Liver (tissue), 9 donors: ENCODE measurements around the gene CNP. TPM values are rescaled to one million over a fixed set of nuclear protein-coding genes. Genes with fewer than 3 reads are reported as not detected.

Source experiments
- DNase-seq: peaks from one replicate; pipeline ENCODE4 v3.0.0-alpha.2; 2017; ENCODE audit warnings: low spot score
- H3K27ac ChIP-seq, 2 donors: one replicate each; pipeline ENCODE4 v1.7.0; 2013; ENCODE audit warnings: inconsistent platforms in 2 of 2, low read length in 2 of 2, control low read depth in 1 of 2, low read depth in 1 of 2, mild to moderate bottlenecking in 1 of 2
- H3K27me3 ChIP-seq, 4 donors: one replicate each; pipeline versions ENCODE4 v1.6.1 to v1.7.0; 2013; ENCODE audit warnings: low read length in 3 of 4, inconsistent platforms in 1 of 4, mild to moderate bottlenecking in 1 of 4, moderate library complexity in 1 of 4; ENCODE audit not compliant: control insufficient read depth in 4 of 4, insufficient read depth in 4 of 4
- H3K36me3 ChIP-seq, 4 donors: one replicate each; pipeline versions ENCODE4 v1.6.1 to v1.7.0; 2013; ENCODE audit warnings: low read length in 3 of 4, mild to moderate bottlenecking in 3 of 4, low read depth in 1 of 4, moderate library complexity in 1 of 4; ENCODE audit not compliant: control insufficient read depth in 4 of 4, insufficient read depth in 3 of 4
- H3K4me1 ChIP-seq, 4 donors: one replicate each; pipeline versions ENCODE4 v1.6.1 to v1.7.0; 2013; ENCODE audit warnings: low read length in 3 of 4, mild to moderate bottlenecking in 3 of 4, moderate library complexity in 1 of 4; ENCODE audit not compliant: control insufficient read depth in 4 of 4, insufficient read depth in 4 of 4
- H3K4me3 ChIP-seq, 3 donors: one replicate each; pipeline versions ENCODE4 v1.6.1 to v1.7.0; 2013; ENCODE audit warnings: low read length in 3 of 3, control low read depth in 1 of 3, low read depth in 1 of 3, mild to moderate bottlenecking in 1 of 3
- H3K9ac ChIP-seq, 2 donors: one replicate each; pipeline ENCODE4 v1.7.0; 2013; ENCODE audit warnings: low read length in 2 of 2, mild to moderate bottlenecking in 2 of 2, moderate library complexity in 2 of 2, control low read depth in 1 of 2, low read depth in 1 of 2
- H3K9me3 ChIP-seq, 4 donors: one replicate each; pipeline versions ENCODE4 v1.6.1 to v1.7.0; 2013; ENCODE audit warnings: low read length in 3 of 4; ENCODE audit not compliant: control insufficient read depth in 4 of 4
- EGR1 ChIP-seq, 2 donors: IDR thresholded peaks; 2 replicates each; pipeline ENCODE4 v1.6.1; 2016 to 2018; ENCODE audit warnings: antibody characterized with exemption in 2 of 2, low read depth in 2 of 2
- FOXA1 ChIP-seq: IDR thresholded peaks from 2 replicates; pipeline ENCODE4 v1.6.1; 2016; ENCODE audit warnings: antibody characterized with exemption
- FOXA2 ChIP-seq: IDR thresholded peaks from 2 replicates; pipeline ENCODE4 v1.6.1; 2016; ENCODE audit warnings: antibody characterized with exemption
- GABPA ChIP-seq, 2 donors: IDR thresholded peaks in 1 of 2; conservative IDR thresholded peaks in 1 of 2; 2 replicates each; pipeline ENCODE4 v1.6.1; 2016; ENCODE audit warnings: antibody characterized with exemption in 2 of 2, mild to moderate bottlenecking in 1 of 2, moderate library complexity in 1 of 2
- HNF4A ChIP-seq, 2 donors: conservative IDR thresholded peaks; 2 replicates each; pipeline ENCODE4 v1.6.1; 2016; ENCODE audit warnings: antibody characterized with exemption in 2 of 2, mild to moderate bottlenecking in 2 of 2
- JUND ChIP-seq, 2 donors: IDR thresholded peaks; 2 replicates each; pipeline ENCODE4 v1.6.1; 2016; ENCODE audit warnings: antibody characterized with exemption in 2 of 2
- MAX ChIP-seq: IDR thresholded peaks from 2 replicates; pipeline ENCODE4 v1.6.1; 2016; ENCODE audit warnings: antibody characterized with exemption
- NR2F2 ChIP-seq: IDR thresholded peaks from 2 replicates; pipeline ENCODE4 v1.6.1; 2016; ENCODE audit warnings: antibody characterized with exemption
- RAD21 ChIP-seq, 2 donors: IDR thresholded peaks; 2 replicates each; pipeline ENCODE4 v1.6.1; 2016; ENCODE audit warnings: antibody characterized with exemption in 2 of 2, mild to moderate bottlenecking in 2 of 2
- RXRA ChIP-seq, 2 donors: IDR thresholded peaks; 2 replicates each; pipeline ENCODE4 v1.6.1; 2017 to 2018; ENCODE audit warnings: antibody characterized with exemption in 2 of 2, mild to moderate bottlenecking in 1 of 2
- TAF1 ChIP-seq: conservative IDR thresholded peaks from 2 replicates; pipeline ENCODE4 v1.6.1; 2016; ENCODE audit warnings: antibody characterized with exemption, mild to moderate bottlenecking
- YY1 ChIP-seq: IDR thresholded peaks from 2 replicates; pipeline ENCODE4 v1.6.1; 2016; ENCODE audit warnings: antibody characterized with exemption, mild to moderate bottlenecking
- WGBS: extraction: QIAGEN DNeasy Blood & Tissue Kit; methylation state at CpG from one replicate; pipeline ENCODE4 v1.1.7; 2013; 5-methylcytosine and 5-hydroxymethylcytosine counted together
- polyA plus RNA-seq, 2 donors: library from polyadenylated mRNA; stranded (reverse) in 1 of 2; unstranded in 1 of 2; fragments of 200-250 nt in 1 of 2; fragments of >200 nt in 1 of 2; fragmentation: Nextera tagmentation in 1 of 2; extraction: Ambion mirVana in 1 of 2; gene quantifications; one replicate each; pipeline versions ENCODE4 v1.2.1 to v1.2.3, GENCODE V29; 2013 to 2015
- total RNA-seq, 2 donors: library from RNA; depleted of rRNA; stranded (reverse); fragments of >200 nt; gene quantifications; one replicate each; pipeline ENCODE4 v1.2.3, GENCODE V29; 2014
- TF ChIP-seq, protein P1 (sequence below): IDR thresholded peaks from 2 replicates; pipeline ENCODE4 v1.6.1; 2016; ENCODE audit warnings: antibody characterized with exemption
- TF ChIP-seq, protein P2 (sequence below): IDR thresholded peaks from 2 replicates; pipeline ENCODE4 v1.6.1; 2016; ENCODE audit warnings: antibody characterized with exemption
- TF ChIP-seq, protein P3 (sequence below): fragments of 150-350 bp; IDR thresholded peaks from 2 replicates; pipeline ENCODE4 v1.5.1; 2017; ENCODE audit warnings: improper control_type of control experiment, low read depth, low read length; ENCODE audit not compliant: missing input control
- TF ChIP-seq, protein P4 (sequence below): IDR thresholded peaks from 2 replicates; pipeline ENCODE4 v1.6.1; 2016; ENCODE audit warnings: antibody characterized with exemption, mild to moderate bottlenecking
- donor health status: healthy.
- donor health status: healthy.
- donor health status: healthy.
- donor health status: healthy.
- donor health status: healthy.

Gene CNP
- total and polyA plus RNA-seq, 4 donors: 25.3 to 38.3 (median 30.2) TPM

GRCh38 chr17:41987642-41988041 lies 21.0 kb downstream of the CNP start:
- Histone ChIP-seq H3K27me3 (no peaks in the 10 kb centered on the region), H3K9ac (no peak overlapping the region), H3K4me1 (peaks cover 4 to 28% (median 23%) of the 10 kb centered on the region in 4 donors), H3K27ac (no peak overlapping the region), H3K4me3 (no peak overlapping the region), H3K36me3 (peaks cover 16 to 60% (median 44%) of the 10 kb centered on the region in 4 donors), H3K9me3 (no peaks in the 10 kb centered on the region)
- DNase-seq: no peak
- TF ChIP-seq, protein P1, sequence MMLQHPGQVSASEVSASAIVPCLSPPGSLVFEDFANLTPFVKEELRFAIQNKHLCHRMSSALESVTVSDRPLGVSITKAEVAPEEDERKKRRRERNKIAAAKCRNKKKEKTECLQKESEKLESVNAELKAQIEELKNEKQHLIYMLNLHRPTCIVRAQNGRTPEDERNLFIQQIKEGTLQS: no peak
- TF ChIP-seq YY1 (no peak), TAF1 (no peak), EGR1 (IDR thresholded peaks at IDR 0.05; ENCODE audit: low read depth in 2 of 2) (no peak), NR2F2 (no peak), RXRA (IDR thresholded peaks at IDR 0.05) (no peak), FOXA1 (no peak), HNF4A (conservative IDR thresholded peaks at IDR 0.05) (no peak), FOXA2 (no peak), JUND (IDR thresholded peaks at IDR 0.05) (no peak), RAD21 (IDR thresholded peaks at IDR 0.05) (no peak)
- TF ChIP-seq, protein P2, sequence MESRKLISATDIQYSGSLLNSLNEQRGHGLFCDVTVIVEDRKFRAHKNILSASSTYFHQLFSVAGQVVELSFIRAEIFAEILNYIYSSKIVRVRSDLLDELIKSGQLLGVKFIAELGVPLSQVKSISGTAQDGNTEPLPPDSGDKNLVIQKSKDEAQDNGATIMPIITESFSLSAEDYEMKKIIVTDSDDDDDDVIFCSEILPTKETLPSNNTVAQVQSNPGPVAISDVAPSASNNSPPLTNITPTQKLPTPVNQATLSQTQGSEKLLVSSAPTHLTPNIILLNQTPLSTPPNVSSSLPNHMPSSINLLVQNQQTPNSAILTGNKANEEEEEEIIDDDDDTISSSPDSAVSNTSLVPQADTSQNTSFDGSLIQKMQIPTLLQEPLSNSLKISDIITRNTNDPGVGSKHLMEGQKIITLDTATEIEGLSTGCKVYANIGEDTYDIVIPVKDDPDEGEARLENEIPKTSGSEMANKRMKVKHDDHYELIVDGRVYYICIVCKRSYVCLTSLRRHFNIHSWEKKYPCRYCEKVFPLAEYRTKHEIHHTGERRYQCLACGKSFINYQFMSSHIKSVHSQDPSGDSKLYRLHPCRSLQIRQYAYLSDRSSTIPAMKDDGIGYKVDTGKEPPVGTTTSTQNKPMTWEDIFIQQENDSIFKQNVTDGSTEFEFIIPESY: no peak
- TF ChIP-seq, protein P3, sequence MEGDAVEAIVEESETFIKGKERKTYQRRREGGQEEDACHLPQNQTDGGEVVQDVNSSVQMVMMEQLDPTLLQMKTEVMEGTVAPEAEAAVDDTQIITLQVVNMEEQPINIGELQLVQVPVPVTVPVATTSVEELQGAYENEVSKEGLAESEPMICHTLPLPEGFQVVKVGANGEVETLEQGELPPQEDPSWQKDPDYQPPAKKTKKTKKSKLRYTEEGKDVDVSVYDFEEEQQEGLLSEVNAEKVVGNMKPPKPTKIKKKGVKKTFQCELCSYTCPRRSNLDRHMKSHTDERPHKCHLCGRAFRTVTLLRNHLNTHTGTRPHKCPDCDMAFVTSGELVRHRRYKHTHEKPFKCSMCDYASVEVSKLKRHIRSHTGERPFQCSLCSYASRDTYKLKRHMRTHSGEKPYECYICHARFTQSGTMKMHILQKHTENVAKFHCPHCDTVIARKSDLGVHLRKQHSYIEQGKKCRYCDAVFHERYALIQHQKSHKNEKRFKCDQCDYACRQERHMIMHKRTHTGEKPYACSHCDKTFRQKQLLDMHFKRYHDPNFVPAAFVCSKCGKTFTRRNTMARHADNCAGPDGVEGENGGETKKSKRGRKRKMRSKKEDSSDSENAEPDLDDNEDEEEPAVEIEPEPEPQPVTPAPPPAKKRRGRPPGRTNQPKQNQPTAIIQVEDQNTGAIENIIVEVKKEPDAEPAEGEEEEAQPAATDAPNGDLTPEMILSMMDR: no peak
- 91% methylated on average over 3 of the region's 3 CpGs for WGBS

DNA sequence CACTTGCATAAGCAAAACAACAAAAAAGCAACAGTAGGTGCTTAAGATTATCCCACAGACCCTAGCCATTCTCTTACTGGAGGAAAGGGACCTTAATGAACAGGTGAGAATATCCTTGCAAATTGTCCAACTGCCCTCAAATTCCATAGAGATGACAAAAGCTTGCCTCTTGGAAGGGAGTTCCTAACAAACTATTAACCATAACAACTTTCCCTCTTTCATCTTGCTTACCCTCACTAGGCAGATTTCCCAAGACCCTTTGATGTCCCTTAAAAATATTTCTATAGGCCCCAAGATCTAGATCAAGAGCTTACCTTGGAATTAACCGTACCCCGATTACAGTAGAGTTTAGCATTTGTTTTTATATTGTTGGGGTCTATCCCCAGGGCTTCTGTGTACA lies 21.8 kb downstream of the CNP start:
- no peak for DNase-seq
- 98% methylated on average over 2 of the region's 2 CpGs for WGBS

GRCh38 chr17:41989702-41990419 lies 23.3 kb downstream of the CNP start:
- peak overlapping the region; percentile 70 to 86 for H3K27ac ChIP-seq
- DNase-seq: no peak
- TF ChIP-seq RAD21 (IDR thresholded peaks at IDR 0.05): peak; percentile 49 to 59
- peak; percentile 42 to 86 for TF ChIP-seq JUND (IDR thresholded peaks at IDR 0.05)
- peak; percentile 87 to 95 for TF ChIP-seq RXRA (IDR thresholded peaks at IDR 0.05)
- TF ChIP-seq TAF1: no peak
- TF ChIP-seq FOXA2: peak; percentile 80
- TF ChIP-seq YY1: peak; percentile 94
- TF ChIP-seq GABPA (IDR thresholded peaks at IDR 0.05 in 1 of 2, conservative IDR thresholded peaks at IDR 0.05 in 1 of 2): peak in 1 of 2 donors; percentile 65
- TF ChIP-seq, protein P1: peak; percentile 35
- TF ChIP-seq MAX: peak; percentile 79
- TF ChIP-seq EGR1 (IDR thresholded peaks at IDR 0.05; ENCODE audit: low read depth in 2 of 2): peak in 1 of 2 donors; percentile 33
- TF ChIP-seq HNF4A (conservative IDR thresholded peaks at IDR 0.05): peak; percentile 98 to 99
- TF ChIP-seq, protein P4, sequence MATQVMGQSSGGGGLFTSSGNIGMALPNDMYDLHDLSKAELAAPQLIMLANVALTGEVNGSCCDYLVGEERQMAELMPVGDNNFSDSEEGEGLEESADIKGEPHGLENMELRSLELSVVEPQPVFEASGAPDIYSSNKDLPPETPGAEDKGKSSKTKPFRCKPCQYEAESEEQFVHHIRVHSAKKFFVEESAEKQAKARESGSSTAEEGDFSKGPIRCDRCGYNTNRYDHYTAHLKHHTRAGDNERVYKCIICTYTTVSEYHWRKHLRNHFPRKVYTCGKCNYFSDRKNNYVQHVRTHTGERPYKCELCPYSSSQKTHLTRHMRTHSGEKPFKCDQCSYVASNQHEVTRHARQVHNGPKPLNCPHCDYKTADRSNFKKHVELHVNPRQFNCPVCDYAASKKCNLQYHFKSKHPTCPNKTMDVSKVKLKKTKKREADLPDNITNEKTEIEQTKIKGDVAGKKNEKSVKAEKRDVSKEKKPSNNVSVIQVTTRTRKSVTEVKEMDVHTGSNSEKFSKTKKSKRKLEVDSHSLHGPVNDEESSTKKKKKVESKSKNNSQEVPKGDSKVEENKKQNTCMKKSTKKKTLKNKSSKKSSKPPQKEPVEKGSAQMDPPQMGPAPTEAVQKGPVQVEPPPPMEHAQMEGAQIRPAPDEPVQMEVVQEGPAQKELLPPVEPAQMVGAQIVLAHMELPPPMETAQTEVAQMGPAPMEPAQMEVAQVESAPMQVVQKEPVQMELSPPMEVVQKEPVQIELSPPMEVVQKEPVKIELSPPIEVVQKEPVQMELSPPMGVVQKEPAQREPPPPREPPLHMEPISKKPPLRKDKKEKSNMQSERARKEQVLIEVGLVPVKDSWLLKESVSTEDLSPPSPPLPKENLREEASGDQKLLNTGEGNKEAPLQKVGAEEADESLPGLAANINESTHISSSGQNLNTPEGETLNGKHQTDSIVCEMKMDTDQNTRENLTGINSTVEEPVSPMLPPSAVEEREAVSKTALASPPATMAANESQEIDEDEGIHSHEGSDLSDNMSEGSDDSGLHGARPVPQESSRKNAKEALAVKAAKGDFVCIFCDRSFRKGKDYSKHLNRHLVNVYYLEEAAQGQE: peak; percentile 86
- peak; percentile 66 for TF ChIP-seq FOXA1
- peak; percentile 62 for TF ChIP-seq NR2F2

More for the DNA sequence above, 21.8 kb downstream of the CNP start:
- TF ChIP-seq, protein P1: peak; percentile 12
- no peak for TF ChIP-seq EGR1 (IDR thresholded peaks at IDR 0.05; ENCODE audit: low read depth in 2 of 2)
- H3K4me3 ChIP-seq: no peak overlapping the region
- H3K27ac ChIP-seq: no peak overlapping the region
- no peak overlapping the region for H3K9ac ChIP-seq
- peaks cover 4 to 28% (median 23%) of the 10 kb centered on the region in 4 donors for H3K4me1 ChIP-seq
- H3K27me3 ChIP-seq: no peaks in the 10 kb centered on the region
- H3K36me3 ChIP-seq: peaks cover 13 to 56% (median 45%) of the 10 kb centered on the region in 4 donors
- H3K9me3 ChIP-seq: no peaks in the 10 kb centered on the region

More at GRCh38 chr17:41989702-41990419, 23.3 kb downstream of the CNP start:
- Histone ChIP-seq H3K9ac (no peak overlapping the region), H3K27me3 (no peaks in the 10 kb centered on the region), H3K4me1 (peaks cover 4 to 28% (median 23%) of the 10 kb centered on the region in 4 donors), H3K4me3 (no peak overlapping the region), H3K9me3 (no peaks in the 10 kb centered on the region), H3K36me3 (peaks cover 13 to 54% (median 49%) of the 10 kb centered on the region in 4 donors)
- WGBS: 52% methylated on average over 5 of the region's 5 CpGs
